ENCODE measurements around the gene DYNC2H1. TPM values are rescaled to one million over a fixed set of nuclear protein-coding genes. Genes with fewer than 3 reads are reported as not detected.

The DYNC2H1 gene, protein sequence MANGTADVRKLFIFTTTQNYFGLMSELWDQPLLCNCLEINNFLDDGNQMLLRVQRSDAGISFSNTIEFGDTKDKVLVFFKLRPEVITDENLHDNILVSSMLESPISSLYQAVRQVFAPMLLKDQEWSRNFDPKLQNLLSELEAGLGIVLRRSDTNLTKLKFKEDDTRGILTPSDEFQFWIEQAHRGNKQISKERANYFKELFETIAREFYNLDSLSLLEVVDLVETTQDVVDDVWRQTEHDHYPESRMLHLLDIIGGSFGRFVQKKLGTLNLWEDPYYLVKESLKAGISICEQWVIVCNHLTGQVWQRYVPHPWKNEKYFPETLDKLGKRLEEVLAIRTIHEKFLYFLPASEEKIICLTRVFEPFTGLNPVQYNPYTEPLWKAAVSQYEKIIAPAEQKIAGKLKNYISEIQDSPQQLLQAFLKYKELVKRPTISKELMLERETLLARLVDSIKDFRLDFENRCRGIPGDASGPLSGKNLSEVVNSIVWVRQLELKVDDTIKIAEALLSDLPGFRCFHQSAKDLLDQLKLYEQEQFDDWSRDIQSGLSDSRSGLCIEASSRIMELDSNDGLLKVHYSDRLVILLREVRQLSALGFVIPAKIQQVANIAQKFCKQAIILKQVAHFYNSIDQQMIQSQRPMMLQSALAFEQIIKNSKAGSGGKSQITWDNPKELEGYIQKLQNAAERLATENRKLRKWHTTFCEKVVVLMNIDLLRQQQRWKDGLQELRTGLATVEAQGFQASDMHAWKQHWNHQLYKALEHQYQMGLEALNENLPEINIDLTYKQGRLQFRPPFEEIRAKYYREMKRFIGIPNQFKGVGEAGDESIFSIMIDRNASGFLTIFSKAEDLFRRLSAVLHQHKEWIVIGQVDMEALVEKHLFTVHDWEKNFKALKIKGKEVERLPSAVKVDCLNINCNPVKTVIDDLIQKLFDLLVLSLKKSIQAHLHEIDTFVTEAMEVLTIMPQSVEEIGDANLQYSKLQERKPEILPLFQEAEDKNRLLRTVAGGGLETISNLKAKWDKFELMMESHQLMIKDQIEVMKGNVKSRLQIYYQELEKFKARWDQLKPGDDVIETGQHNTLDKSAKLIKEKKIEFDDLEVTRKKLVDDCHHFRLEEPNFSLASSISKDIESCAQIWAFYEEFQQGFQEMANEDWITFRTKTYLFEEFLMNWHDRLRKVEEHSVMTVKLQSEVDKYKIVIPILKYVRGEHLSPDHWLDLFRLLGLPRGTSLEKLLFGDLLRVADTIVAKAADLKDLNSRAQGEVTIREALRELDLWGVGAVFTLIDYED (N-terminal part only)
- total RNA-seq (2014; rRNA removed; shearing (Covaris generic); ENCODE audit: low replicate concordance), result 7.6 and 26.5 TPM in 2 replicates

DNA sequence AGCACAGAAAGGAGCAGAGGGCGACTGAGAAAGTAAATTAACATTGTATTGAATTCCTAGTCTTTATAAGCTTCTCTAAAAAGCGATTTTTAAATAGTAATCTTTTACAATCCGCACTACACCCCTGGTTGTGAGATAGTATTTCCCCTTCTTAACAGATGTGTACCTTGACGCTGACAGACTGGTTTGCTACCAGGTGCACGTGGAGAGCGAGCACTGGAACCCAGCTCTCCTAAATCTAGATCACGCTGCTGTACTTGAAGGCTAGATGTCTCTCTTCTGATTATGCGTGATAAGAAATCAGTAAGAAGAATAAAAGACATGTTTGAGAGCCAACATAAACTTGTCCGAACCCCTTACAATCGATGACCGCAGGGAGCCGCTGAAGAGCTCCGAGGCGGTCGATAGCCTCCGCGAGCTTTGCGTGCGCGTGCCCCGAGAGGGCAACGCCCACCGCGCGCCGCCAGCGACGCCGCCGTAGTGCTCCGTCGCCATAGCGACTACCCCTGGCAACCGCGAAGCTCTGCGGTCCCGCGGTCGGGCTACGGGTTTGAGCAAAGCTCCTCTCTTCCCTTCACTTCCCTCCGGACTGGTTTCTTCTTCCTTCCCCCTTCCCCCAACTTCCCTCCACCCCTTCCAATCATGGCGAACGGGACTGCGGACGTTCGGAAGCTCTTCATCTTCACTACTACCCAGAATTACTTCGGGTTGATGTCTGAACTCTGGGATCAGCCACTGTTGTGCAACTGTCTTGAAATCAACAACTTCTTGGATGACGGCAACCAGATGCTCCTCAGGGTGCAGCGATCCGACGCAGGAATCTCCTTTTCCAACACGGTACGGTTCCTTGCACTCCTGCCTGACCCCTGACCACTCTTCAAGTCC, at the start of gene DYNC2H1:
Gene DYNC2H1 (plus strand): TSS at position 494 of the 885 bp plus-strand sequence. CDS start 149 bp downstream, at position 643.
- no peaks in the 10 kb centered on the region for H3K27me3 ChIP-seq
- H3K4me3 ChIP-seq, result peak within 1 kb of the TSS; percentile 67
- no peaks in the 10 kb centered on the region for H3K9me3 ChIP-seq
- H3K36me3 ChIP-seq, result peaks cover 3% of the 10 kb centered on the region; the same call in 1 of the 2 replicates
- peak; percentile 93 for DNase-seq

DNA sequence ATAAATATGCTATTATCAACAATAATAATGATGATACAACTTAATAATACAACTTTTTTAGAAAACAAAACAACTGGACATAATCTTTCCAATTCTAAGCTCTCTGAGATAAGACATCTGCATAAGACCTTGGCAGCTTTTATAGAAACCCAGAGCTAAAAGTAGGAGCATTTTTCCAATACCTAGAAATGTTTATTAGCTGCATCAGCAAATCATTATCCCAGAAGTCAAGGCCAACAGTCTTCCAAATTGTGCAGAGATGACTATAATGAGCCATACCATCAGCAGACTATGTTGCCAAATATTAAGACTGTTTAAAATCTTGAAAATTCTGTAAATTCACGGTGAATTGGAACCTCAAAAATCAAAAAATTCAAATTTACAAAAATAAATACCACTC, 47.6 kb upstream of the DYNC2H1 start:
- no peaks in the 10 kb centered on the region for H3K9me3 ChIP-seq
- H3K36me3 ChIP-seq, result peaks cover 60% of the 10 kb centered on the region
- no peak for DNase-seq
- no peaks in the 10 kb centered on the region for H3K27me3 ChIP-seq
- no peak overlapping the region for H3K4me3 ChIP-seq

DNA sequence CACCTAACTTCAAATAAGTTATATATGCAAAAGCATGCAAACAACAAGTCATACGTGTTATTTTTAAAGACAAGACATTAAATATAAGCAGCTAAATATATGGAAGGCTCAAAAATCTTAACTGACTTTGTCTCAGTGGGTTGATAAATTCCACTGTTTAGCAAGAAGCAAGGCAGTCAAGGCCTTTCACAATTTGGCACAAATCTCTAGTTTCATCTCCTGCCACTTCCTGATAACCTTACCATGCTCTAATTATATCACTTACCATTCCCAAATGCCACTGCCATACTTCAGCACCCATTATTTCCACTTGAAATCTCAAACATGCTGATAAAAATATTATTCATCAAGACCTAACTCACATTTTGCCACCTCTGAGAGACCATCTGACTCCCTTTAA, 42.1 kb upstream of the DYNC2H1 start:
- no peak for DNase-seq
- no peak overlapping the region for H3K4me3 ChIP-seq
- no peaks in the 10 kb centered on the region for H3K27me3 ChIP-seq
- peaks cover 76% of the 10 kb centered on the region for H3K36me3 ChIP-seq
- no peaks in the 10 kb centered on the region for H3K9me3 ChIP-seq

DNA sequence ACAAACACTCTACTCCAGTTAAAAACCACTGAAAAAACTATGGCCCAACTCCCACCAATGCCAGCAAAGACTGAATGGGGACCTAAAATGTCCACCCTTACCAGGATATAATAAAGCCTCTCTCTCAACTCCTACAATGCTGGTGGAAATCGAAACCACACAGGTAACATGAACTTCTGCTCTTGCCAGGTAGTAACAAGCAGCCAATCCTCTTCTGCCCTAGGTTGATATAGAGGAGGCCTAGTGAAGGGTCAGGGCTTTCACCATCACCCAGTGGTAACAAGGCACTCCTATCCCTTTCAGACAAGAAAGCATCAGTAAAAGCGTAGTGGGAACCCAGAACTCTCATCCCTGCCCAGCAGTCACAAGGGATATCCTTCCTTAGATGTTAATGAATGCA, 39.9 kb upstream of the DYNC2H1 start:
- Histone ChIP-seq H3K4me3 (no peak overlapping the region), H3K36me3 (peaks cover 69% of the 10 kb centered on the region), H3K9me3 (no peaks in the 10 kb centered on the region), H3K27me3 (no peaks in the 10 kb centered on the region)
- no peak for DNase-seq

DNA sequence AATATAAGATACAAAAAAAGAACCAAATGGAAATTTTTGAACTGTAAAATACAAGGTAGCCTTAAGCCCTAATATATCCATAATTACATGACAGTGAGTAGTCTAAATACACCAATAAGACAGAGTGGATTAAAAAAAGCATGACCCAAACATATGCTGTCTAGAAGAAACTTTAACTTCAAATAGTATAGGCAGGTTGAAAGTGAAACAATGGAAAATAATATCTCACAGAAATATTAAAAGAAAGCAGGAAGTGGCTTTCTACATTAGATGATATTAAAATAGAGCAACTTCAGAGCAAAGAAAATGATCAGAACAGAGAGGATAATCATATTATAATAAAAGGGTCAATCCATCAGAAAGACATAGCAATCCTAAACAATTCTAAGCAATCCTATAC, 39.1 kb upstream of the DYNC2H1 start:
- Histone ChIP-seq H3K4me3 (no peak overlapping the region), H3K27me3 (no peaks in the 10 kb centered on the region)
- no peak for DNase-seq

GRCh38 chr11:103071008-103071407, 38.2 kb upstream of the DYNC2H1 start:
- Histone ChIP-seq H3K4me3 (no peak overlapping the region), H3K9me3 (no peaks in the 10 kb centered on the region), H3K27me3 (no peaks in the 10 kb centered on the region), H3K36me3 (peaks cover 70% of the 10 kb centered on the region)
- no peak for DNase-seq

More for the DNA sequence above, 39.1 kb upstream of the DYNC2H1 start:
- Histone ChIP-seq H3K9me3 (no peaks in the 10 kb centered on the region), H3K36me3 (peaks cover 70% of the 10 kb centered on the region)

DNA sequence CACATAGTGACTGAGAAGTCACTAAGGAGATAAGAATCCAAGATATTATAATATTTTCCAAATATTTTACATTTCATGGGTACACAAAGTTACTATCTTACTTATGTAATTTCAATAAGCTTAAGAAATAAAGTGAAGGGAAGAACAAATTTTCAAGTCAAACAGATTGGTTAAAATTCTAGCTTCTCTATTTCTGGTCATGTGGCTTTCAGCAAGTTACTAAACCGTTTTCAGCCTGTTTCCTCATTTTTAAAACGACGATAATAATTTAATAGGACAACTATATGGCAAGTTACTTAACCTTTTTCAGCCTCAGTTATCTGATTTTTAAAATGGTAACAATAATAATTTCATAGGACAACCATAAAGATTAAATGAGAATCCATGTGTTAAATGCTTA, 32.9 kb upstream of the DYNC2H1 start:
- H3K27me3 ChIP-seq, result no peaks in the 10 kb centered on the region
- no peak for DNase-seq
- H3K9me3 ChIP-seq, result no peaks in the 10 kb centered on the region
- peaks cover 66% of the 10 kb centered on the region for H3K36me3 ChIP-seq
- H3K4me3 ChIP-seq, result no peak overlapping the region

DNA sequence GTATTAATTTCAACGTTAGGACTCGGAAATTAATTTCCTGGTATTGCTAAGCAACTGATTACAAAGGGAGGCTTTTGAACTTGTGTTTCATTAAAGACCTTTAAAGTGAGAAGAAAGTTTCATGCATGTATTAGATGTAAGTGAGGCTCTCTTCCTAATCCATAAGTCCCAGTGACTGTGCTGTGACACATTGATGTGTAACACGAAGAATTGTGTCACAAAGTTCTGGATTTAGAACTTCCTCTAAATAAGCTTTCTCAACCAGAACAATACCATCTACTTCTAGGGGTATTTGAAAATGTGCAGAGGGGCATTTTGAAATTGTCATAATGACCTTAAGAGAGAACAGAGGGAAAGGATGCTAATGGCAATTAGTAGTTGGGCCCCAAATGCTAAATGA, 31.7 kb upstream of the DYNC2H1 start:
- H3K9me3 ChIP-seq, result no peaks in the 10 kb centered on the region
- no peak overlapping the region for H3K4me3 ChIP-seq
- no peak for DNase-seq
- H3K36me3 ChIP-seq, result peaks cover 71% of the 10 kb centered on the region
- H3K27me3 ChIP-seq, result no peaks in the 10 kb centered on the region

DNA sequence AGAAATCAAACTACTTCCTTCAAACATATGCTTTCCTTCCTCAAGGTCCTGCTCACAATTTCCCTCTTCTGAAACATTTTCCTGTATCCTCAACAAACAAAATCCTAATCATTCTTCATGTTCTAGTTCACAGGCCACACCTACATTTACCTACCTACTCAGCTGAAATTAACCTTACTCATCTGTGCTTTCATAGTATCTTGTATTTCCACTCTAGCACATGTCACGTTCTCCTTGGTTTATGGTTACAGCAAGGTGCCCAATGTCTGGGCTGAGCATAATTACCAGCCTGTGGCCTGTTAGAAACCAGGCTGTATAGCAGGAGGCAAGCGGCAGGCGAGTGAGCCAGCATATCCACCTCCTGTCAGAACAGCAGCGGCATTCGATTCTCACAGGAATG, 30.5 kb upstream of the DYNC2H1 start:
- Histone ChIP-seq H3K36me3 (peaks cover 74% of the 10 kb centered on the region), H3K4me3 (no peak overlapping the region), H3K27me3 (no peaks in the 10 kb centered on the region), H3K9me3 (no peaks in the 10 kb centered on the region)
- no peak for DNase-seq

DNA sequence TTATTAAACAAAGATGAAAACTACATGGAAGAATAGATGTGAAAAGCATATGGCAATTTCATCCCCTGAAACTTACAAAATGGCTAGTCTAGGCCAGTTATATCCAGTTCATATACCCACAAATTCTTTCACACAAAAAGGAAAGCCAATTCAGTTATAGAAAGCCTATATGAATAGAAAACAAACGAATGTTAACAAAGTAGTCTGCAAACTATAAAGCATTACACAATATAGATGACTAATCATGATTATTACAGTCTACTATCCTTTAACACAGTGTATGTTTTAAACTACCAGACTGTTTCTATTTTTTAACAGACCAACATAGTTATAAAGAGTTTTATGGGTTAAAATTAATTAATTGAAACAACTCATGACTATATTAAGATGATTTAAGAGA, 29.4 kb upstream of the DYNC2H1 start:
- no peaks in the 10 kb centered on the region for H3K27me3 ChIP-seq
- H3K36me3 ChIP-seq, result peaks cover 80% of the 10 kb centered on the region
- DNase-seq, result no peak
- no peaks in the 10 kb centered on the region for H3K9me3 ChIP-seq
- no peak overlapping the region for H3K4me3 ChIP-seq

GRCh38 chr11:103085758-103086365, 23.4 kb upstream of the DYNC2H1 start:
- Histone ChIP-seq H3K4me3 (no peak overlapping the region), H3K9me3 (no peaks in the 10 kb centered on the region), H3K27me3 (no peaks in the 10 kb centered on the region), H3K36me3 (peaks cover 74% of the 10 kb centered on the region)
- DNase-seq, result no peak

DNA sequence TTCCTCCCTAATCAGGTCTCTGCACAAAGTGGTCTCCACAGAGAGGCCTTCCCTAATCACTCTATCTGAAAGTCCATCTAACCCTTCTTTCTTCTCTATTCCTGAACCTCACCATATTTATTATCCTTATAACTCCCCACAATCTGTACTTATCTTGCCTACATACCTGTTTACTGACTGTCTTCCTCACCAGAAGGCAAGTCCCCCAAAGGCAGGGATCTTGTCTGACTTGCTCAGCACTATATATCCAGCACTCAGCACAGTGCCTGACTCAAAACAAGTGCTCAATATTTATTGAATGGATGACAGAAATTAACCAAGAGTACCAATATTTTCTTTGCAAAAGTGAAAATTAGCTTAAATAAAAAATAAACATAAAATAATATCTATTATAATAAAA, 22.8 kb upstream of the DYNC2H1 start:
- Histone ChIP-seq H3K27me3 (no peaks in the 10 kb centered on the region), H3K4me3 (no peak overlapping the region), H3K9me3 (no peaks in the 10 kb centered on the region), H3K36me3 (peaks cover 68% of the 10 kb centered on the region)
- no peak for DNase-seq

- DNase-seq, result peak; percentile 60
- peak overlapping the region; percentile 98 for H3K4me3 ChIP-seq
- H3K27me3 ChIP-seq, result no peaks in the 10 kb centered on the region
- H3K36me3 ChIP-seq, result peaks cover 35% of the 10 kb centered on the region
- no peaks in the 10 kb centered on the region for H3K9me3 ChIP-seq
Observed at GRCh38 chr11:103091064-103091800, 18.0 kb upstream of the DYNC2H1 start.

DNA sequence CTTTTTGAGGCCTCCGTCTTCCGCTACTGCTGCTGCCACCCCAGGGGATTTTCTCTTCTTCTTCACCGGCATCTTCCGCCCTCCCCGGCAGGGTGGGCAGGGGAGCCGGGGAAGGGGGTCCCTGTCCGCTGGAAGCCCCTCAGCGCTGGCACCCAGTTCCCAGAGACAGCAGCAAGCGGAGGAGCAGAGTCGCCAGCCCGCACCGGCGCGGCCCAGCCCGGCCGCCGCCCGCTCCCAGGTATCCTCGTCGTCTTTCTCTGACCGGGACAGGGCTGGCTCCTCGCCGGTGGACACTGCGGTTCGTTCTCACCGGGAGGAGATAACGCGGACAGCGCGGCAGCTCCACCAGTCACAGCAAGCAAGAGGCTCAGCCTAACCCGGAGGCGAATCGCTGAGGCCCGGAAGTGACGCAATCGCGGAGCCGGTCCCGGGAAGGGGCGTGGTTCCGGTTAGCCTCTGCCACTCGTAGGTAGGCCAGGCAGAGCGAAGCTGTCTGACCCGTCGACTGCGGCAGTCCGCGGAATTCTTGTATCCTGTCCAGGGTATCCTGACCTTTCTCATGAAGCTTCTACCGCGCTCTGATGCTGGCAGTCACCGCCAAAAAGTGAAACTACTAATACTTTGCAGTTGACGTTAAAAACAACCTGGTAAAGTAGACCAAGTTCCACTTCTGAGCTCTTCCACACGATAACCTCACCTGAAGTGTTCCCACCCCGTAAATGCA, 17.3 kb upstream of the DYNC2H1 start, which contains the start of gene DCUN1D5:
Gene DCUN1D5 (minus strand): TSS at position 360 of the 724 bp plus-strand sequence. CDS start 288 bp downstream, at position 72.
- peak within 1 kb of the TSS; percentile 98 for H3K4me3 ChIP-seq
- peaks cover 32% of the 10 kb centered on the region for H3K36me3 ChIP-seq
- H3K27me3 ChIP-seq, result no peaks in the 10 kb centered on the region
- H3K9me3 ChIP-seq, result no peaks in the 10 kb centered on the region
- DNase-seq, result peak; percentile 98

Data from MG63 (cell line).